Stomach (tissue), 9 donors: ENCODE data around the gene SUSD6. TPM values are rescaled to one million over a fixed set of nuclear protein-coding genes. Genes with fewer than 3 reads are reported as not detected.

ENCODE experiments used
- DNase-seq, 2 donors: peaks; one replicate each; pipeline versions ENCODE4 v3.0.0 to v3.0.0-alpha.2; 2013 to 2019
- H3K27ac ChIP-seq, 5 donors: fragments of 200-600 bp in 4 of 5; sonication (generic) in 4 of 5; one replicate each; pipeline ENCODE4 v1.5.1; 2013 to 2019; ENCODE audit warnings: mild to moderate bottlenecking in 1 of 5, moderate library complexity in 1 of 5
- H3K27me3 ChIP-seq, 3 donors: fragments of 200-600 bp; sonication (generic); one replicate each; pipeline ENCODE4 v1.5.1; 2017 to 2019; ENCODE audit warnings: mixed run types in 1 of 3
- H3K36me3 ChIP-seq, 4 donors: fragments of 200-600 bp; sonication (generic); 1 replicate in 3 of 4; 2 replicates in 1 of 4; pipeline ENCODE4 v1.5.1; 2016 to 2019
- H3K4me1 ChIP-seq, 4 donors: fragments of 200-600 bp; sonication (generic); one replicate each; pipeline ENCODE4 v1.5.1; 2016 to 2019
- H3K4me3 ChIP-seq, 4 donors: fragments of 200-600 bp; sonication (generic) in 3 of 4; one replicate each; pipeline ENCODE4 v1.5.1; 2016 to 2019; ENCODE audit warnings: mild to moderate bottlenecking in 1 of 4
- H3K9me3 ChIP-seq, 4 donors: fragments of 200-600 bp; sonication (generic); one replicate each; pipeline ENCODE4 v1.5.1; 2016 to 2019
- EP300 ChIP-seq: sonication (generic); formaldehyde crosslinking; IDR thresholded peaks from one replicate; pipeline ENCODE4 v1.6.1; 2017; ENCODE audit warnings: antibody characterized with exemption
- POLR2A ChIP-seq, 4 donors: fragments of 450-650 bp; IDR thresholded peaks; one replicate each; pipeline ENCODE4 v1.6.1; 2016; ENCODE audit warnings: antibody characterized with exemption in 4 of 4, control low read depth in 2 of 4, mild to moderate bottlenecking in 1 of 4, moderate library complexity in 1 of 4
- POLR2AphosphoS5 ChIP-seq, 3 donors: sonication (generic); formaldehyde crosslinking; IDR thresholded peaks; one replicate each; pipeline ENCODE4 v1.6.1; 2016; ENCODE audit warnings: antibody characterized with exemption in 3 of 3
- WGBS, 5 donors: extraction: QIAGEN DNeasy Blood & Tissue Kit in 3 of 5; methylation state at CpG; one replicate each; pipeline versions ENCODE4 v1.1.5 to v1.1.7; 2013 to 2018; 5-methylcytosine and 5-hydroxymethylcytosine counted together
- intact Hi-C: fragments of 100-400 bp; cut with DNase I; formaldehyde crosslinking; loops from one replicate; pipeline ENCODE4 v1.15.1; 2023; ENCODE audit warnings: low total_unique reads
- polyA plus RNA-seq, 3 donors: library from polyadenylated mRNA; stranded (reverse); fragments of 200-250 nt; gene quantifications; one replicate each; pipeline ENCODE4 v1.2.3, GENCODE V29; 2013
- total RNA-seq, 5 donors: library from RNA; depleted of rRNA; stranded (reverse); fragments of >200 nt; gene quantifications; one replicate each; pipeline versions ENCODE4 v1.1.0 to v1.2.3, GENCODE V29; 2014 to 2016
- TF ChIP-seq, protein P1 (sequence below), 7 experiments: fragments of 450-650 bp in 4 of 7; fragments of 200-600 bp in 3 of 7; sonication (generic) in 3 of 7; IDR thresholded peaks; one replicate each; pipeline ENCODE4 v1.5.1; 2016 to 2019; ENCODE audit warnings: antibody characterized with exemption in 7 of 7, control low read depth in 2 of 7, mild to moderate bottlenecking in 1 of 7
- donor health status: healthy with polysubstance abuse.
- donor health status: Bipolar disorder and iron deficiency.
- donor health status: healthy.

The SUSD6 gene
- total and polyA plus RNA-seq, 8 donors: 4.9 to 39.0 (median 24.7) TPM

DNA sequence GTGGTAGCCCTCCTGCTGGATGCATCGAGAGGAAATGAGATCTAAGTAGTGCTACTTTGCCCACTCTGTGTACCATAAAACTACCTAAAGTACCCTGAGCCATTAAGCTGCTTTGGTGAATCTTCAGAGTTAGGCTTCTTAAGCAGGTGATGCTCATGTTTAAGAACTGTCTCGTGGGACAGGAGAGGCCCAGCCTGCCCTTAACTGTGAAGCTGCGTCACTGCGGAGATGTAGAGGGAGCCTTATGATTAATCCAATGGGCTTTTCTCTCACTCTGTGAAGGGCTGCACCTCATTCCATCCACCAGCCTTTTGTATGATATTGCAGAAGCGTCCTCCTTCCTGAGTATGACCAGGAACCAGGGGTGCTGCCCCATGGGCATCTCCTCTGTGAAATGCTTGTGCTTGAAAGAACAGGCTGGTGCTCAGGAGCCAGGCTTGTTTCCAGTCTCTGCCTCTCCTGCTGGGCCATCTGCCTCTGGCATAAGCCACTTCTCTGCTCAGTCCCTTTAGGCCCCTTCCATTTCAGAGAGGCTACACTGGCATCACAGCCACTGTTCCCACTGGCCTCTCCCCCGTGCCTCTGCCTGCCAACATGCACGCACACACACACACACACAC is 30.0 kb upstream of the SUSD6 start:
- intact Hi-C loops: loop anchor here (5.0 kb wide), 1 partner anchor 146 kb away; no protein-coding TSS in a partner anchor
- Histone ChIP-seq H3K4me3 (no peak overlapping the region), H3K4me1 (peaks cover 0 to 17% (median 0%) of the 10 kb centered on the region in 4 donors), H3K9me3 (no peaks in the 10 kb centered on the region), H3K27me3 (peaks cover 0 to 22% (median under 1%) of the 10 kb centered on the region in 3 donors), H3K27ac (no peak overlapping the region), H3K36me3 (no peaks in the 10 kb centered on the region)
- WGBS, 5 donors: 84 to 87% (median 86%) methylated on average over 7 of the region's 7 CpGs
- TF ChIP-seq EP300 (no peak), POLR2AphosphoS5 (IDR thresholded peaks at IDR 0.05) (no peak), POLR2A (IDR thresholded peaks at IDR 0.05) (no peak)
- TF ChIP-seq, protein P1, sequence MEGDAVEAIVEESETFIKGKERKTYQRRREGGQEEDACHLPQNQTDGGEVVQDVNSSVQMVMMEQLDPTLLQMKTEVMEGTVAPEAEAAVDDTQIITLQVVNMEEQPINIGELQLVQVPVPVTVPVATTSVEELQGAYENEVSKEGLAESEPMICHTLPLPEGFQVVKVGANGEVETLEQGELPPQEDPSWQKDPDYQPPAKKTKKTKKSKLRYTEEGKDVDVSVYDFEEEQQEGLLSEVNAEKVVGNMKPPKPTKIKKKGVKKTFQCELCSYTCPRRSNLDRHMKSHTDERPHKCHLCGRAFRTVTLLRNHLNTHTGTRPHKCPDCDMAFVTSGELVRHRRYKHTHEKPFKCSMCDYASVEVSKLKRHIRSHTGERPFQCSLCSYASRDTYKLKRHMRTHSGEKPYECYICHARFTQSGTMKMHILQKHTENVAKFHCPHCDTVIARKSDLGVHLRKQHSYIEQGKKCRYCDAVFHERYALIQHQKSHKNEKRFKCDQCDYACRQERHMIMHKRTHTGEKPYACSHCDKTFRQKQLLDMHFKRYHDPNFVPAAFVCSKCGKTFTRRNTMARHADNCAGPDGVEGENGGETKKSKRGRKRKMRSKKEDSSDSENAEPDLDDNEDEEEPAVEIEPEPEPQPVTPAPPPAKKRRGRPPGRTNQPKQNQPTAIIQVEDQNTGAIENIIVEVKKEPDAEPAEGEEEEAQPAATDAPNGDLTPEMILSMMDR (IDR thresholded peaks at IDR 0.05): no peak
- DNase-seq: no peak

DNA sequence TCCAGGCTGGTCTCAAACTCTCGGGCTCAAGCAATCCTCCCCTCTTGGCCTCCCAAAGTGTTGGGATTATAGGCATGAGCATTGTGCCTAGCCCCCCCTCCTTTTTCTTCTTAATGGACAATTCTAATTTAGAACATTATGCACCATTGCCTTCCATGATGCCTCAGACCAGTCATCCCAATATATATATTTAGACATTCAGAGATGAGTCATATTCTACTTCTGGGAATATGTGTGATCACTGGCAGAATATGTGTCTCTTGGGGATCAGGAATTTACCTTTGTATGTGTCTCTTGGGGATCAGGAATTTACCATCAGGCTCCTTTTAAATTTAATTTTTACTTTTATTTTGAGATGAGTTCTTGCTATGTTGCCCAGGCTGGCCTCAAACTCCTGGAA is 29.2 kb upstream of the SUSD6 start:
- intact Hi-C loops: loop anchor here (5.0 kb wide), 1 partner anchor 145 kb away; no protein-coding TSS in a partner anchor
- Histone ChIP-seq H3K27me3 (peaks cover 0 to 15% (median 0%) of the 10 kb centered on the region in 3 donors), H3K36me3 (no peaks in the 10 kb centered on the region), H3K4me1 (peaks cover 0 to 17% (median 0%) of the 10 kb centered on the region in 4 donors), H3K27ac (no peak overlapping the region), H3K4me3 (no peak overlapping the region), H3K9me3 (no peaks in the 10 kb centered on the region)
- DNase-seq: no peak
- TF ChIP-seq POLR2AphosphoS5 (IDR thresholded peaks at IDR 0.05): no peak
- WGBS, 5 donors: 94 to 100% (median 100%) methylated on average over 1 of the region's 1 CpG

GRCh38 chr14:69582829-69583228 is 28.6 kb upstream of the SUSD6 start:
- H3K4me3 ChIP-seq: no peak overlapping the region
- no peaks in the 10 kb centered on the region for H3K36me3 ChIP-seq
- intact Hi-C loops: loop anchor here (5.0 kb wide), 1 partner anchor 144 kb away; no protein-coding TSS in a partner anchor
- TF ChIP-seq POLR2A (IDR thresholded peaks at IDR 0.05): no peak
- no peak for TF ChIP-seq EP300
- WGBS, 5 donors: 84 to 92% (median 87%) methylated on average over 4 of the region's 4 CpGs
- peaks cover 0 to 17% (median 0%) of the 10 kb centered on the region in 4 donors for H3K4me1 ChIP-seq
- no peaks in the 10 kb centered on the region for H3K9me3 ChIP-seq
- no peak overlapping the region for H3K27ac ChIP-seq
- no peak for DNase-seq
- peaks cover 0 to 10% (median 0%) of the 10 kb centered on the region in 3 donors for H3K27me3 ChIP-seq

DNA sequence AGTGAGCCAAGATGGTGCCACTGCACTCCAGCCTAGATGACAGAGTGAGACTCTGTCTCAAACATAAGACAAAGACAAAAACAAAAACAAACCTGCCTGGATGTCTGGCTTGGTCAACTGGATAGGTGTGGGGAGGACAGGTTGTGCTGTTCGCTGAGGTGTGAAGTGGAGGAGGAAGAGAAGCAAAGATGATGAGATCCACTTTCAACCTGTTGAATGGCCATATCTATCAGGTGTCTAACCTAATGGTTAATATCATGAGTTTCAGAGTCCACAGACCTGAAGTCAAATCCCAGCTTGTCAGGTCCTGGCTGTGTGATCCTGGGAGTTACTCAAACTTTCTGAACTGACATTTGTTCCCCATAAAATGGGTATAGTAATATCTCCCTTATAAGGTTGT is 27.0 kb upstream of the SUSD6 start:
- WGBS, 5 donors: 76 to 100% (median 95%) methylated on average over 1 of the region's 1 CpG
- intact Hi-C loops: loop anchor here (5.0 kb wide), 1 partner anchor 143 kb away; no protein-coding TSS in a partner anchor

GRCh38 chr14:69586404-69586803 is 25.0 kb upstream of the SUSD6 start:
- H3K27me3 ChIP-seq: no peaks in the 10 kb centered on the region
- TF ChIP-seq, protein P1 (IDR thresholded peaks at IDR 0.05): no peak
- TF ChIP-seq EP300: no peak
- no peaks in the 10 kb centered on the region for H3K9me3 ChIP-seq
- peaks cover 0 to 11% (median 0%) of the 10 kb centered on the region in 4 donors for H3K4me1 ChIP-seq
- H3K4me3 ChIP-seq: no peak overlapping the region
- peak in 1 of 2 donors; percentile 40 for DNase-seq
- 67 to 79% (median 74%) methylated on average over 4 of the region's 4 CpGs for WGBS, 5 donors
- intact Hi-C loops: no loop called here
- peak overlapping the region in 2 of 5 donors; percentile 1 to 12 for H3K27ac ChIP-seq
- no peaks in the 10 kb centered on the region for H3K36me3 ChIP-seq

More for the DNA sequence above, 27.0 kb upstream of the SUSD6 start:
- Histone ChIP-seq H3K9me3 (no peaks in the 10 kb centered on the region), H3K27me3 (no peaks in the 10 kb centered on the region), H3K27ac (no peak overlapping the region), H3K4me1 (peaks cover 0 to 17% (median 0%) of the 10 kb centered on the region in 4 donors), H3K4me3 (no peak overlapping the region), H3K36me3 (no peaks in the 10 kb centered on the region)
- no peak for DNase-seq
- TF ChIP-seq, protein P1 (IDR thresholded peaks at IDR 0.05): no peak
- TF ChIP-seq POLR2AphosphoS5 (IDR thresholded peaks at IDR 0.05): no peak
- no peak for TF ChIP-seq POLR2A (IDR thresholded peaks at IDR 0.05)
- TF ChIP-seq EP300: no peak
